Measurements from ENCODE around the gene ADTRP.

ADTRP gene

GRCh38 chr6:11675601-11676000, 103.0 kb downstream of the ADTRP start:
- H3K9ac ChIP-seq (ENCODE audit: low read length in 5 of 5) = no peak overlapping the region

GRCh38 chr6:11672669-11673068, 105.9 kb downstream of the ADTRP start:
- Histone ChIP-seq H3K27me3 (ENCODE audit: control insufficient read depth in 5 of 5, insufficient read depth in 4 of 5, low read length in 5 of 5) (peaks cover 0 to 6% (median 0%) of the 10 kb centered on the region in 5 donors), H3K36me3 (ENCODE audit: control insufficient read depth in 5 of 5, insufficient read depth in 5 of 5, low read length in 5 of 5) (no peaks in the 10 kb centered on the region), H3K9ac (ENCODE audit: low read length in 5 of 5) (no peak overlapping the region), H3K4me3 (ENCODE audit: low read depth in 1 of 5, low read length in 5 of 5) (no peak overlapping the region), H3K4me1 (ENCODE audit: control insufficient read depth in 5 of 5, insufficient read depth in 5 of 5, low read length in 5 of 5) (no peaks in the 10 kb centered on the region), H3K9me3 (ENCODE audit: control insufficient read depth in 5 of 5, low read length in 5 of 5) (no peaks in the 10 kb centered on the region), H3K27ac (ENCODE audit: low read depth, low read length) (no peak overlapping the region)

More at GRCh38 chr6:11675601-11676000, 103.0 kb downstream of the ADTRP start:
- Histone ChIP-seq H3K36me3 (ENCODE audit: control insufficient read depth in 5 of 5, insufficient read depth in 5 of 5, low read length in 5 of 5) (no peaks in the 10 kb centered on the region), H3K9me3 (ENCODE audit: control insufficient read depth in 5 of 5, low read length in 5 of 5) (peaks cover 0 to 5% (median 0%) of the 10 kb centered on the region in 5 donors), H3K4me3 (ENCODE audit: low read depth in 1 of 5, low read length in 5 of 5) (no peak overlapping the region), H3K27me3 (ENCODE audit: control insufficient read depth in 5 of 5, insufficient read depth in 4 of 5, low read length in 5 of 5) (no peaks in the 10 kb centered on the region), H3K4me1 (ENCODE audit: control insufficient read depth in 5 of 5, insufficient read depth in 5 of 5, low read length in 5 of 5) (no peaks in the 10 kb centered on the region), H3K27ac (ENCODE audit: low read depth, low read length) (no peak overlapping the region)

GRCh38 chr6:11672256-11672655, 106.3 kb downstream of the ADTRP start:
- Histone ChIP-seq H3K4me3 (ENCODE audit: low read depth in 1 of 5, low read length in 5 of 5) (no peak overlapping the region), H3K36me3 (ENCODE audit: control insufficient read depth in 5 of 5, insufficient read depth in 5 of 5, low read length in 5 of 5) (no peaks in the 10 kb centered on the region), H3K9ac (ENCODE audit: low read length in 5 of 5) (no peak overlapping the region), H3K4me1 (ENCODE audit: control insufficient read depth in 5 of 5, insufficient read depth in 5 of 5, low read length in 5 of 5) (no peaks in the 10 kb centered on the region), H3K27ac (ENCODE audit: low read depth, low read length) (no peak overlapping the region), H3K27me3 (ENCODE audit: control insufficient read depth in 5 of 5, insufficient read depth in 4 of 5, low read length in 5 of 5) (peaks cover 0 to 6% (median 0%) of the 10 kb centered on the region in 5 donors), H3K9me3 (ENCODE audit: control insufficient read depth in 5 of 5, low read length in 5 of 5) (no peaks in the 10 kb centered on the region)

GRCh38 chr6:11669696-11670095, 108.9 kb downstream of the ADTRP start:
- no peaks in the 10 kb centered on the region for H3K9me3 ChIP-seq (ENCODE audit: control insufficient read depth in 5 of 5, low read length in 5 of 5)
- H3K27ac ChIP-seq (ENCODE audit: low read depth, low read length) = no peak overlapping the region
- H3K4me1 ChIP-seq (ENCODE audit: control insufficient read depth in 5 of 5, insufficient read depth in 5 of 5, low read length in 5 of 5) = no peaks in the 10 kb centered on the region
- no peaks in the 10 kb centered on the region for H3K36me3 ChIP-seq (ENCODE audit: control insufficient read depth in 5 of 5, insufficient read depth in 5 of 5, low read length in 5 of 5)
- H3K4me3 ChIP-seq (ENCODE audit: low read depth in 1 of 5, low read length in 5 of 5) = no peak overlapping the region
- H3K9ac ChIP-seq (ENCODE audit: low read length in 5 of 5) = no peak overlapping the region
- H3K27me3 ChIP-seq (ENCODE audit: control insufficient read depth in 5 of 5, insufficient read depth in 4 of 5, low read length in 5 of 5) = peaks cover 0 to 6% (median 0%) of the 10 kb centered on the region in 5 donors

- no peaks in the 10 kb centered on the region for H3K4me1 ChIP-seq (ENCODE audit: control insufficient read depth in 5 of 5, insufficient read depth in 5 of 5, low read length in 5 of 5)
- H3K9me3 ChIP-seq (ENCODE audit: control insufficient read depth in 5 of 5, low read length in 5 of 5) = no peaks in the 10 kb centered on the region
- peaks cover 0 to 6% (median 0%) of the 10 kb centered on the region in 5 donors for H3K27me3 ChIP-seq (ENCODE audit: control insufficient read depth in 5 of 5, insufficient read depth in 4 of 5, low read length in 5 of 5)
- H3K27ac ChIP-seq (ENCODE audit: low read depth, low read length) = no peak overlapping the region
- no peak overlapping the region for H3K9ac ChIP-seq (ENCODE audit: low read length in 5 of 5)
- H3K36me3 ChIP-seq (ENCODE audit: control insufficient read depth in 5 of 5, insufficient read depth in 5 of 5, low read length in 5 of 5) = no peaks in the 10 kb centered on the region
- no peak overlapping the region for H3K4me3 ChIP-seq (ENCODE audit: low read depth in 1 of 5, low read length in 5 of 5)
These were observed 110.1 kb downstream of the ADTRP start for GRCh38 chr6:11668455-11668854.

GRCh38 chr6:11667876-11668275, 110.7 kb downstream of the ADTRP start:
- H3K4me3 ChIP-seq (ENCODE audit: low read depth in 1 of 5, low read length in 5 of 5) = no peak overlapping the region
- H3K27me3 ChIP-seq (ENCODE audit: control insufficient read depth in 5 of 5, insufficient read depth in 4 of 5, low read length in 5 of 5) = peaks cover 0 to 6% (median 0%) of the 10 kb centered on the region in 5 donors
- no peak overlapping the region for H3K9ac ChIP-seq (ENCODE audit: low read length in 5 of 5)
- H3K4me1 ChIP-seq (ENCODE audit: control insufficient read depth in 5 of 5, insufficient read depth in 5 of 5, low read length in 5 of 5) = no peaks in the 10 kb centered on the region
- no peaks in the 10 kb centered on the region for H3K9me3 ChIP-seq (ENCODE audit: control insufficient read depth in 5 of 5, low read length in 5 of 5)
- no peak overlapping the region for H3K27ac ChIP-seq (ENCODE audit: low read depth, low read length)
- no peaks in the 10 kb centered on the region for H3K36me3 ChIP-seq (ENCODE audit: control insufficient read depth in 5 of 5, insufficient read depth in 5 of 5, low read length in 5 of 5)

GRCh38 chr6:11665604-11666326, 112.8 kb downstream of the ADTRP start:
- peaks cover 0 to 6% (median 0%) of the 10 kb centered on the region in 5 donors for H3K27me3 ChIP-seq (ENCODE audit: control insufficient read depth in 5 of 5, insufficient read depth in 4 of 5, low read length in 5 of 5)
- H3K36me3 ChIP-seq (ENCODE audit: control insufficient read depth in 5 of 5, insufficient read depth in 5 of 5, low read length in 5 of 5) = no peaks in the 10 kb centered on the region
- no peak overlapping the region for H3K27ac ChIP-seq (ENCODE audit: low read depth, low read length)
- no peak overlapping the region for H3K9ac ChIP-seq (ENCODE audit: low read length in 5 of 5)
- H3K4me3 ChIP-seq (ENCODE audit: low read depth in 1 of 5, low read length in 5 of 5) = no peak overlapping the region
- no peaks in the 10 kb centered on the region for H3K9me3 ChIP-seq (ENCODE audit: control insufficient read depth in 5 of 5, low read length in 5 of 5)
- no peaks in the 10 kb centered on the region for H3K4me1 ChIP-seq (ENCODE audit: control insufficient read depth in 5 of 5, insufficient read depth in 5 of 5, low read length in 5 of 5)

Data from subcutaneous abdominal adipose tissue (tissue), 5 donors.